HG02870 (cell line): Measurements from ENCODE around the gene RAP1GDS1.

Source experiments
- ATAC-seq: cut with Tn5 transposase; IDR thresholded peaks from one replicate; pipeline ENCODE4 v1.9.1; 2021; ENCODE audit warnings: mild to moderate bottlenecking, moderate library complexity; ENCODE audit not compliant: unreplicated experiment

Gene RAP1GDS1

GRCh38 chr4:98260579-98261404 lies at the start of gene RAP1GDS1:
RAP1GDS1 (plus strand) TSS chr4:98261384; CDS start chr4:98261566, 182 bp downstream.
- ATAC-seq, result peak; percentile 80

- ATAC-seq, result no peak
Measured at GRCh38 chr4:98222306-98222705, 38.9 kb upstream of the RAP1GDS1 start.

GRCh38 chr4:98226396-98226795 lies 34.8 kb upstream of the RAP1GDS1 start:
- ATAC-seq, result no peak

- no peak for ATAC-seq
Measured at GRCh38 chr4:98230961-98231360, 30.2 kb upstream of the RAP1GDS1 start.

- no peak for ATAC-seq
Measured at GRCh38 chr4:98232202-98232601, 29.0 kb upstream of the RAP1GDS1 start.

- no peak for ATAC-seq
Measured at GRCh38 chr4:98237204-98237603, 24.0 kb upstream of the RAP1GDS1 start.

- ATAC-seq, result no peak
Measured at GRCh38 chr4:98242063-98242462, 19.1 kb upstream of the RAP1GDS1 start.

- no peak for ATAC-seq
Measured at GRCh38 chr4:98242538-98242937, 18.6 kb upstream of the RAP1GDS1 start.

- no peak for ATAC-seq
Measured at GRCh38 chr4:98245226-98245625, 16.0 kb upstream of the RAP1GDS1 start.

GRCh38 chr4:98248934-98249333 lies 12.2 kb upstream of the RAP1GDS1 start:
- ATAC-seq, result peak; percentile 78

- no peak for ATAC-seq
Measured at GRCh38 chr4:98249831-98250230, 11.4 kb upstream of the RAP1GDS1 start.

GRCh38 chr4:98253499-98253898 lies 7.7 kb upstream of the RAP1GDS1 start:
- ATAC-seq, result no peak

- peak; percentile 15 for ATAC-seq
Measured at GRCh38 chr4:98260047-98260578, 1.1 kb upstream of the RAP1GDS1 start.

- peak; percentile 10 for ATAC-seq
Measured at GRCh38 chr4:98261405-98262291, 464 bp downstream of the RAP1GDS1 start.

- no peak for ATAC-seq
Measured at GRCh38 chr4:98262431-98262830, 1.2 kb downstream of the RAP1GDS1 start.

GRCh38 chr4:98267498-98267897 lies 6.3 kb downstream of the RAP1GDS1 start:
- ATAC-seq, result no peak

- no peak for ATAC-seq
Measured at GRCh38 chr4:98275145-98275544, 14.0 kb downstream of the RAP1GDS1 start.

- ATAC-seq, result no peak
Measured at GRCh38 chr4:98283219-98284189, 22.3 kb downstream of the RAP1GDS1 start.

- ATAC-seq, result no peak
Measured at GRCh38 chr4:98284640-98285046, 23.5 kb downstream of the RAP1GDS1 start.

GRCh38 chr4:98285676-98286075 lies 24.5 kb downstream of the RAP1GDS1 start:
- ATAC-seq, result no peak
